ENCODE data around the gene CD2BP2.

- no peak for TF ChIP-seq CTCF (IDR thresholded peaks at IDR 0.05)
- no peak for TF ChIP-seq POLR2A (IDR thresholded peaks at IDR 0.05)
These were observed 43.7 kb upstream of the CD2BP2 start for GRCh38 chr16:30398661-30399434.
